Coronary artery (tissue), 2 donors: ENCODE results near the gene HMGN2.

Experiments
- DNase-seq: peaks from one replicate; pipeline ENCODE4 v3.0.0-alpha.2; 2017; ENCODE audit warnings: low spot score
- H3K27ac ChIP-seq, 2 donors: fragments of 200-600 bp; sonication (generic); one replicate each; pipeline ENCODE4 v1.5.1; 2016 to 2019
- H3K4me3 ChIP-seq: fragments of 200-600 bp; sonication (generic); 2 replicates; pipeline ENCODE4 v1.5.1; 2016; ENCODE audit warnings: mild to moderate bottlenecking, moderate library complexity
- TF ChIP-seq, protein P1 (sequence below): fragments of 200-600 bp; sonication (generic); IDR thresholded peaks from one replicate; pipeline ENCODE4 v1.5.1; 2019; ENCODE audit warnings: antibody characterized with exemption

HMGN2 gene

DNA sequence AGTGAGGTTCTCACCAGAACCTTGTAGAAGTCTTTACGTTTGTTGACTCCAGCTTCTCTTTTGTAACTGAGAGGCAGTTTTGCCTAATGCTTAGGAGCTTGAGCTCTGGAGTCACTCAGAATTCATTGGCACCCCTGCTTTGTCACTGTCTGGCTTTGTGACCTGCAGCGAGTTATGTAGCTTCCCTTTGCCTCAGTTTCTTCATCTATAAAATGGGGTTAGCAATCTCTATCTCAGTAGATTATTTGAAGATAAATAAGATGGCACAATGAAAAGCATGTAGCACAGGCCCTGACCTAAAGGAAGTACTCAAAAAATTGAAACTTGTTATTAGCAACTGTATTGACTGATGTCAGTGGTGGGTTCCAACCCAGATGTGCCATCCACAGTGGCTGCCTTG is 32.0 kb upstream of the HMGN2 start:
- no peak for DNase-seq
- Histone ChIP-seq H3K4me3 (no peak overlapping the region), H3K27ac (no peak overlapping the region)
- TF ChIP-seq, protein P1, sequence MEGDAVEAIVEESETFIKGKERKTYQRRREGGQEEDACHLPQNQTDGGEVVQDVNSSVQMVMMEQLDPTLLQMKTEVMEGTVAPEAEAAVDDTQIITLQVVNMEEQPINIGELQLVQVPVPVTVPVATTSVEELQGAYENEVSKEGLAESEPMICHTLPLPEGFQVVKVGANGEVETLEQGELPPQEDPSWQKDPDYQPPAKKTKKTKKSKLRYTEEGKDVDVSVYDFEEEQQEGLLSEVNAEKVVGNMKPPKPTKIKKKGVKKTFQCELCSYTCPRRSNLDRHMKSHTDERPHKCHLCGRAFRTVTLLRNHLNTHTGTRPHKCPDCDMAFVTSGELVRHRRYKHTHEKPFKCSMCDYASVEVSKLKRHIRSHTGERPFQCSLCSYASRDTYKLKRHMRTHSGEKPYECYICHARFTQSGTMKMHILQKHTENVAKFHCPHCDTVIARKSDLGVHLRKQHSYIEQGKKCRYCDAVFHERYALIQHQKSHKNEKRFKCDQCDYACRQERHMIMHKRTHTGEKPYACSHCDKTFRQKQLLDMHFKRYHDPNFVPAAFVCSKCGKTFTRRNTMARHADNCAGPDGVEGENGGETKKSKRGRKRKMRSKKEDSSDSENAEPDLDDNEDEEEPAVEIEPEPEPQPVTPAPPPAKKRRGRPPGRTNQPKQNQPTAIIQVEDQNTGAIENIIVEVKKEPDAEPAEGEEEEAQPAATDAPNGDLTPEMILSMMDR = no peak

DNA sequence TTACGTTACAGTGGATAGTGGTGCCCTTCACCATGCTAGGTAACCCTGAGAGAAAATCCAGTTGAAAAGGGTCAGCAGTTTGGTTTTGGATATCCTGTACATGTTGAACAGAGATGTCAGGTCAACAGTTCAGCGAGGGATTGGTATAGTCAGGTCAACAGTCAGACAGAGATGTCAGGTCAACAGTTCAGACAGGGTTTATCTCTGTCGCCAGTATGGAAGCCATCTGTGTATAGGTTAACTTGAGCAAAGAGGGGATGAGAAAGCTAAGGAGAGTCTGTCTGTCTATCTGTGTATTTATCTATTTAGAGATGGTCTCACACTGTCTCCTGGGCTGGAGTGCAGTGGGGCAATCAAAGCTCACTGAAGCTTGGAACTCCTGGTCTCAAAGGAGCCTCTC is 22.4 kb upstream of the HMGN2 start:
- Histone ChIP-seq H3K4me3 (no peak overlapping the region), H3K27ac (no peak overlapping the region)
- no peak for DNase-seq
- TF ChIP-seq, protein P1 = no peak

DNA sequence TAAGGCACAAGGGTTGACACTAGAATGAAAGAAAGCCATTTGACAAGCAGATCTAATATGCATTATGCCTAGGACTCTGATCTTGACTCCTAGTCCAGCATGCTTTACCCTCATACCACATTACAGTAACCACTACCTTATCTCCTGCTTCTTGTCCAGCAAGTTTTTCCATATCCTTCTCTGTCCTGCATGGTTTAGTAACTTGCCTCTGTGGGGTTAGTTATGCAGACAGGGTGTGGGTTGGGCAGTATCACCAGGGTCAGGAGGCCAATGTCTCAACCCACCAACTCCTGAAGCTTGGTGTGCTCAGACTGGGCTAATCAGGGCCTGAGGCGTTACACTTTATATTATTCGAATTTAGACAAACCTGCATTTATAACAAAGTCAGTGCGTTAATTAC is 21.3 kb upstream of the HMGN2 start:
- no peak overlapping the region for H3K4me3 ChIP-seq
- TF ChIP-seq, protein P1 = no peak
- H3K27ac ChIP-seq = no peak overlapping the region
- no peak for DNase-seq

DNA sequence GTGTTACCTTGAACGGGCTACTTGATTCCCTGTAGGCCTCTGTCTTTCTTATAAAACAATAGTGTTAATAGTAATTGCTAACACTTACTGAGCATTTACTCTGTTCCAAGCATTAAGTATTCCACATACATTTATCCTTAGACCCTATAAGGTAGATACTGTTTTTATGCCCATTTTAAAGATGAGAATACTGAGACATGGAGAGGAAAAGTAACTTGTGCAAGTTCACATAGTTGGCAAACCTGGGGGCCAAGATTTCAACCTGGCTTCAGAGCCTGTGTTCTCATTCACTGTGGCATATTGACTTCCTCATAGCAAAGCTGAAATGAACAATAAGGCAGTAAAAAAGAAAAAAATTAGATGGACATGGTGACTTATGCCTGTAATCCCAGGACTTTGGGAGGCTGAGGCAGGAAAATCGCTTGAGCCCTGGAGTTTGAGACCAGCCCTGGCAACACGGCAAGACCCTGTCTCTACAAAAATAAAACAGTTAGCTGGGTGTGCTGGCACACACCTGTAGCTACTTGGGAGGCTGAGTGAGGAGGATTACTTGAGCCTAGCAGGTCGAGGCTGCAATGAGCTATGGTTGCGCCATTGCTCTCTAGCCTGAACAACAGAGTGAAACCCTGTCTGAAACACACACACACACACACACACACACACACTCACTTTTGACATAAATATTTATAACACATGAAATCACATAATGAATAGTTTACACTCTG is 19.6 kb upstream of the HMGN2 start:
- TF ChIP-seq, protein P1 = no peak
- H3K27ac ChIP-seq = no peak overlapping the region
- no peak for DNase-seq
- H3K4me3 ChIP-seq = no peak overlapping the region

DNA sequence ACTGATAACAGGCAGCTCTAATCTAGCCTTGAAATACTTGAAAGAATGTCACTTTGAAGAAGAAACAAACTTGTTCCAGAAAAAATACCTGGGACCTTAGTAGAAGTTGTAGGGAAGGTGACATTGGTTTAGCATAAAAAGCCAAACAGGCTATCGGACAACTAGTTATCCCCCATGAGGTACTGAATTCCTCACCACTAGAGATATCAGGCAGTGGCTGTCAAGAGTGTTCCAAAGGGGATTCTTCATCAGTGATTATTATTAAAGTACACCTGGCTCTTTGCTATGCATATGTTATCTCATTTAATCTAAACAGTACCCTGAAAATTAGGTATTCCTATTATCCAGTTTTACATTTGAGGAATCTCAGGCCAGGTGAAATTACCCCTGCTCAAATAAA is 13.1 kb upstream of the HMGN2 start:
- no peak for DNase-seq
- Histone ChIP-seq H3K4me3 (no peak overlapping the region), H3K27ac (no peak overlapping the region)
- TF ChIP-seq, protein P1 = no peak

DNA sequence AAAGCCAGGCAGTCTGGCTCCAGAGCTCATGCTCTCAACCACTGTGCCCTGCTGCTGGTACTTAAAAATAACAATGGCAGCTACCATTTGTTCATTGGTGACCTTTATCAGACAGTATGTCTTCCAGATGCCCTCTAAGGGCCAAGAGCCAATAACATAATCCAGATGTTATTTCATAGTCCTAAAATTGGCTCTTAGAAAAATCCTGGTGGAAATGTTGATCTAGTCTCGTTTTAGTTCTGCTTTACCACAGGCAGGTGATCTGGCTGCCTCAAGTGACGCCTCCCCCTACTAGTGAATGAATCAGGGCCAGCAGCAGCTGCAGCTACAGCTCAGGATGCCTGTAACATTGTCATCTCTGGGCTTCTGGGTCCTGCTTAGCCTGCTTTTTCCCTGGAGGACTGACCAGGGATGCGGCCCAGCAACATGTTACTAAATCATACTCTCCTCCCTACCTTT is 12.6 kb upstream of the HMGN2 start:
- no peak overlapping the region for H3K4me3 ChIP-seq
- DNase-seq = no peak
- TF ChIP-seq, protein P1 = no peak
- no peak overlapping the region for H3K27ac ChIP-seq

DNA sequence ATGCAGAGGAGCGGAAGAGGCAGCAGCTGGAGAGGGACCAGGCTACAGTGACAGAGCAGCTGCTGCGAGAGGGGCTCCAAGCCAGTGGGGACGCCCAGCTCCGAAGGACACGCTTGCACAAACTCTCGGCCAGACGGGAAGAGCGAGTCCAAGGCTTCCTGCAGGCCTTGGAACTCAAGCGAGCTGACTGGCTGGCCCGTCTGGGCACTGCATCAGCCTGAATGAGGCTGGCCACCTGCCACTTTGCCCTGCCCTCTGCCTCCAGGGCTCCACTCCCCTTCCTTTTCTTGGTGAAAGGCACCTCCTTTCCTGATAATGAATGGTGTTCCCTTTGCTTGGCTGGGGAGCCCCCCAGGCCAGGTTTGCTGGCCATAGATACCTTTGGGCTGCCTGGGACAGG is 3.3 kb upstream of the HMGN2 start:
- no peak overlapping the region for H3K27ac ChIP-seq

More for the DNA sequence above, 3.3 kb upstream of the HMGN2 start:
- H3K4me3 ChIP-seq = no peak overlapping the region
- DNase-seq = no peak
- TF ChIP-seq, protein P1 = no peak
